OCI-LY7 (cell line): ENCODE results near the gene LYRM4. TPM values are rescaled to one million over a fixed set of nuclear protein-coding genes. Genes with fewer than 3 reads are reported as not detected.
A peak's percentile ranks its signal among the peaks of the same experiment; 100 is the strongest.

Experiments
- BruUV-seq: library from RNA; stranded (reverse); fragments of 400-500 nt; replicated peaks from 2 replicates; lab custom pipeline; 2021; lab: Mats Ljungman, UMichigan
- CTCF ChIA-PET: fragments of 300-600 bp; sonication (Branson Sonifier 250); formaldehyde crosslinking; loops from one replicate; lab custom pipeline; 2022; ENCODE audit warnings: antibody characterized with exemption; ENCODE audit not compliant: unreplicated experiment; lab: Charles Lee
- POLR2A ChIA-PET: fragments of 300-600 bp; sonication (Branson Sonifier 250); formaldehyde crosslinking; loops from one replicate; lab custom pipeline; 2022; ENCODE audit warnings: antibody characterized with exemption; lab: Charles Lee
- DNase-seq: peaks from one replicate; pipeline ENCODE4 v3.0.0-alpha.2; 2015; ENCODE audit warnings: low spot score
- H2AFZ ChIP-seq: fragments of 200-600 bp; sonication (generic), shearing (Covaris generic); 2 replicates; pipeline ENCODE4 v1.6.1; 2014; ENCODE audit warnings: mild to moderate bottlenecking, antibody characterized with exemption, low read length, moderate library complexity
- H3K27ac ChIP-seq: fragments of 200-600 bp; sonication (generic); 2 replicates; pipeline ENCODE4 v1.5.1; 2014; ENCODE audit warnings: mixed run types, low read depth, mild to moderate bottlenecking, moderate library complexity, low read length, inconsistent platforms; ENCODE audit not compliant: poor library complexity, severe bottlenecking
- H3K36me3 ChIP-seq: fragments of 200-600 bp; sonication (generic); 2 replicates; pipeline ENCODE4 v1.6.1; 2014; ENCODE audit warnings: mild to moderate bottlenecking, antibody characterized with exemption, low read length, moderate library complexity, mixed read lengths; ENCODE audit not compliant: insufficient read depth
- H3K4me1 ChIP-seq: fragments of 200-600 bp; sonication (generic); 2 replicates; pipeline ENCODE4 v1.5.1; 2014; ENCODE audit warnings: mild to moderate bottlenecking, low read length; ENCODE audit not compliant: insufficient read depth, poor library complexity, severe bottlenecking
- H3K4me2 ChIP-seq: fragments of 200-600 bp; sonication (generic); 2 replicates; pipeline ENCODE4 v1.6.1; 2014; ENCODE audit warnings: mild to moderate bottlenecking, low read length
- H3K4me3 ChIP-seq: fragments of 200-600 bp; sonication (generic); 2 replicates; pipeline ENCODE4 v1.5.1; 2014; ENCODE audit warnings: mild to moderate bottlenecking, low read depth, low read length; ENCODE audit not compliant: poor library complexity, severe bottlenecking
- H3K79me2 ChIP-seq: fragments of 200-600 bp; sonication (generic); 2 replicates; pipeline ENCODE4 v1.6.1; 2016; ENCODE audit warnings: low read depth, mild to moderate bottlenecking, low read length, moderate library complexity, mixed read lengths; ENCODE audit not compliant: insufficient read depth
- H3K9me2 ChIP-seq: fragments of 200-600 bp; sonication (generic); 2 replicates; pipeline ENCODE4 v1.6.1; 2016; ENCODE audit warnings: mild to moderate bottlenecking, low read length, mixed read lengths; ENCODE audit not compliant: insufficient read depth
- H3K9me3 ChIP-seq: fragments of 200-600 bp; sonication (generic); 2 replicates; pipeline ENCODE4 v1.6.1; 2014; ENCODE audit warnings: mild to moderate bottlenecking, mixed run types, low read length, mixed read lengths
- H4K20me1 ChIP-seq: fragments of 200-600 bp; sonication (generic); 2 replicates; pipeline ENCODE4 v1.6.1; 2014; ENCODE audit warnings: mild to moderate bottlenecking, antibody characterized with exemption, low read length, moderate library complexity, mixed read lengths; ENCODE audit not compliant: insufficient read depth
- CTCF ChIP-seq: fragments of 200-600 bp; sonication (generic); conservative IDR thresholded peaks from 2 replicates; pipeline ENCODE4 v1.5.1; 2014; ENCODE audit warnings: mild to moderate bottlenecking, antibody characterized with exemption, low read length, moderate library complexity, mixed read lengths
- EZH2phosphoT487 ChIP-seq: fragments of 200-600 bp; sonication (generic); IDR thresholded peaks from 2 replicates; pipeline ENCODE4 v1.6.1; 2018; ENCODE audit warnings: low read depth, borderline replicate concordance, mild to moderate bottlenecking, mixed run types, antibody characterized with exemption, low read length, moderate library complexity, mixed read lengths
- intact Hi-C: fragments of 100-400 bp; cut with micrococcal nuclease; formaldehyde crosslinking; loops from one replicate; pipeline ENCODE4 v1.10.0; 2022; ENCODE audit not compliant: unreplicated experiment
- total RNA-seq, 2 experiments: library from RNA; depleted of rRNA in 1 of 2; stranded (reverse); fragments of >200 nt in 1 of 2; shearing (Covaris generic) in 1 of 2; gene quantifications; 2 replicates each; pipeline ENCODE4 v1.2.3, GENCODE V29; 2014 to 2022

The LYRM4 gene
- total RNA-seq, 2 experiments from 2014 or later: 19.6 to 34.3 TPM

- H3K4me2 ChIP-seq: no peak overlapping the region
- ChIA-PET CTCF (no interaction called here), POLR2A (interaction anchor here (0.6 to 0.9 kb wide), 4 partner anchors 13 to 1052 kb away, joined by 3 read pairs; no protein-coding TSS in a partner anchor)
- no peaks in the 10 kb centered on the region for H3K36me3 ChIP-seq
- no peaks in the 10 kb centered on the region; the same call in 1 of the 2 replicates for H3K79me2 ChIP-seq
- no peak overlapping the region for H3K4me3 ChIP-seq
- H3K9me2 ChIP-seq: no peaks in the 10 kb centered on the region
- intact Hi-C loops: no loop called here
- no peak overlapping the region for H3K27ac ChIP-seq
- no TSS peak for BruUV-seq
- no peak overlapping the region for H2AFZ ChIP-seq
- H4K20me1 ChIP-seq: 0 out of 2 replicates have a peak, but pooled peaks cover 7% of the 10 kb centered on the region
- no peaks in the 10 kb centered on the region for H3K9me3 ChIP-seq
- TF ChIP-seq CTCF (no peak), EZH2phosphoT487 (no peak)
- no peak for DNase-seq
- H3K4me1 ChIP-seq: peaks cover 7% of the 10 kb centered on the region
Measured at GRCh38 chr6:5277589-5277988, 16.8 kb upstream of the LYRM4 start.

GRCh38 chr6:5276581-5276980 lies 15.8 kb upstream of the LYRM4 start:
- DNase-seq: no peak
- no peaks in the 10 kb centered on the region for H3K9me2 ChIP-seq
- POLR2A ChIA-PET: interaction anchor here (0.6 to 3.0 kb wide), 4 partner anchors 11 to 126 kb away, joined by 3 to 13 read pairs (median 3); no protein-coding TSS in a partner anchor
- intact Hi-C loops: no loop called here
- H2AFZ ChIP-seq: no peak overlapping the region
- TF ChIP-seq CTCF (no peak), EZH2phosphoT487 (no peak)
- no peak overlapping the region for H3K4me2 ChIP-seq
- no peaks in the 10 kb centered on the region for H3K9me3 ChIP-seq
- BruUV-seq: no TSS peak
- CTCF ChIA-PET: no interaction called here
- H3K4me1 ChIP-seq: peaks cover 7% of the 10 kb centered on the region
- no peaks in the 10 kb centered on the region; the same call in 1 of the 2 replicates for H3K79me2 ChIP-seq
- no peak overlapping the region for H3K4me3 ChIP-seq
- H3K27ac ChIP-seq: no peak overlapping the region
- 0 out of 2 replicates have a peak, but pooled peaks cover 7% of the 10 kb centered on the region for H4K20me1 ChIP-seq
- H3K36me3 ChIP-seq: no peaks in the 10 kb centered on the region

- no peak for TF ChIP-seq EZH2phosphoT487
- TF ChIP-seq CTCF: peak; percentile 22; the same call in 1 of the 2 replicates
- no peaks in the 10 kb centered on the region for H3K9me2 ChIP-seq
- intact Hi-C loops: no loop called here
- H3K79me2 ChIP-seq: no peaks in the 10 kb centered on the region; the same call in 1 of the 2 replicates
- H3K4me1 ChIP-seq: peaks cover 7% of the 10 kb centered on the region
- no peaks in the 10 kb centered on the region for H3K36me3 ChIP-seq
- H4K20me1 ChIP-seq: 0 out of 2 replicates have a peak, but pooled peaks cover 7% of the 10 kb centered on the region
- BruUV-seq: no TSS peak
- no peak overlapping the region for H3K4me3 ChIP-seq
- H3K27ac ChIP-seq: no peak overlapping the region
- ChIA-PET CTCF (no interaction called here), POLR2A (interaction anchor here (0.6 to 3.0 kb wide), 4 partner anchors 10 to 449 kb away, joined by 3 to 13 read pairs (median 3); no protein-coding TSS in a partner anchor)
- no peaks in the 10 kb centered on the region for H3K9me3 ChIP-seq
- H2AFZ ChIP-seq: no peak overlapping the region
- no peak overlapping the region for H3K4me2 ChIP-seq
- DNase-seq: no peak
Measured at GRCh38 chr6:5275497-5275896, 14.7 kb upstream of the LYRM4 start.
